GM12865 (cell line): ENCODE measurements around the gene MRPL1.
"Not testable (repeated sequence)": the region's sequence is repeated elsewhere in the genome, so short reads cannot be mapped to it uniquely, and the experiment has no call there.

ENCODE experiments used
- DNase-seq: peaks from one replicate; pipeline ENCODE4 v3.0.0; 2010; ENCODE audit warnings: low read depth
- H3K4me3 ChIP-seq: 2 replicates; pipeline ENCODE4 v1.5.1; 2011; ENCODE audit warnings: mild to moderate bottlenecking, low read depth, low read length, control low read depth
- TF ChIP-seq, protein P1 (sequence below): IDR thresholded peaks from 2 replicates; pipeline ENCODE4 v1.5.1; 2011; ENCODE audit warnings: low read length, control low read depth, low read depth, inconsistent platforms; ENCODE audit not compliant: insufficient read depth; ENCODE audit errors: missing control alignments

Gene MRPL1

DNA sequence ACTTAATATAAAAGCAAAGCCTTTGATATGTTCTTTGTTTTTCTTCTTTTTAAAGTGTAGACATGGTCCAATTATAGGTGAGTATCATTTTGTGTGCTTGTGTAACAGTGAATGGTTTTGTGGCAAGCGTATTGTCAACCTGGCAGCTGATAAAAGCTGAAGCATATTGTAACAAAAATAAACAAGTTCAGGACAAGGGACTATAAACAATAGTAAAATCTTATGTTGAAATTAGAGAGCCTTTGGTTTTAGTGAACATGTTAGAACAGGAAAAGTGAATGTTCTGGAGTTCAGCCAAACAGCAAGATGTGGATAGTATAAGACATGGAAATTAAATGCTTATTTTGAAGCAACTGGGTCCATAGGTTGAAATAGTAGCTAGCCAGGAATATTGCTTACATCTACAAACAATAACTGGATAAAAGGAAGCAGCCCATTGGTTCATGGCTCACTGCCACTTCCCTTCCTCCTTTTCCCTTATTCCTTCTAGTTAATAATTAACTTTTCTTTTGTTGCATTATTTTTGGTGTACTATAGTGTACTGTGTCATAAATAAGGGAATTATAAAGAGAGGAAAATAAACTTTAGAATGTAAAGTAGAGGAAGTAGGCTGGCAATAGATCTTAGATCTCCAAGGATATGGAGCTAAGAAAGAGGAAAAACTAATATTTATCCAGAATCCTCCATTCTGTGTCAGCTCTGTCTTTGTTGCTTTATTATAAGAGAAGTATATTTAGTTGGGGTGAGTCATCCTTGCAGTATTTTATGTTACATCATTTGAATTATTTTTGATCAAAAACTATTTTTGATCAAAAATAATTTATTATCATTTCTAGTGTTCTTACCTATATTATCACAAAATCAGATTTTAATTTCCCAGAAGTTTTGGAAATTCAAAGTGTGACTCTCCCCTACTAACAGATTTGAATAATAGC is 65.6 kb downstream of the MRPL1 start:
- no peak for DNase-seq
- no peak overlapping the region for H3K4me3 ChIP-seq
- TF ChIP-seq, protein P1, sequence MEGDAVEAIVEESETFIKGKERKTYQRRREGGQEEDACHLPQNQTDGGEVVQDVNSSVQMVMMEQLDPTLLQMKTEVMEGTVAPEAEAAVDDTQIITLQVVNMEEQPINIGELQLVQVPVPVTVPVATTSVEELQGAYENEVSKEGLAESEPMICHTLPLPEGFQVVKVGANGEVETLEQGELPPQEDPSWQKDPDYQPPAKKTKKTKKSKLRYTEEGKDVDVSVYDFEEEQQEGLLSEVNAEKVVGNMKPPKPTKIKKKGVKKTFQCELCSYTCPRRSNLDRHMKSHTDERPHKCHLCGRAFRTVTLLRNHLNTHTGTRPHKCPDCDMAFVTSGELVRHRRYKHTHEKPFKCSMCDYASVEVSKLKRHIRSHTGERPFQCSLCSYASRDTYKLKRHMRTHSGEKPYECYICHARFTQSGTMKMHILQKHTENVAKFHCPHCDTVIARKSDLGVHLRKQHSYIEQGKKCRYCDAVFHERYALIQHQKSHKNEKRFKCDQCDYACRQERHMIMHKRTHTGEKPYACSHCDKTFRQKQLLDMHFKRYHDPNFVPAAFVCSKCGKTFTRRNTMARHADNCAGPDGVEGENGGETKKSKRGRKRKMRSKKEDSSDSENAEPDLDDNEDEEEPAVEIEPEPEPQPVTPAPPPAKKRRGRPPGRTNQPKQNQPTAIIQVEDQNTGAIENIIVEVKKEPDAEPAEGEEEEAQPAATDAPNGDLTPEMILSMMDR = no peak

DNA sequence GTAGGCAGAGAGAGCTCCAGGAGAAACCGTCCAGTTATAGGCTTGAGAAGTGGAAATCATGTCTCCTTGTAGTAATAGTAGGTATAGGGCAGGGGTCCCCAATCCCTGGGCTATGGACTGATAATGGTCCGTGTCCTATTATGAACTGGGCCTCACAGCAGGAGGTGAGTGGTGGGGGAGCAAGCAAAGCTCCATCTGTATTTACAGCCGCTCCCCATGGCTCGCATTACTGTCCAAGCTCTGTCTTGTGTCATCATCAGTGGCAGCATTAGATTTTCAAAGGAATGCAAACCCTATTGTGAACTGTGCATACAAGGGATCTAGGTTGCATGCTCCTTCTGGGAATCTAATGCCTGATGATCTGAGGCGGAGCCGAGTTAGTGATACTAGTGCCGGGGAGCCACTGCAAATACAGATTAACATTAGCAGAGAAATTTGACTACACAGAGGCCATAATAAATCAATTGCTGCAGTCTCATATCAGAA is 67.6 kb downstream of the MRPL1 start:
- TF ChIP-seq, protein P1 = no peak
- no peak for DNase-seq
- H3K4me3 ChIP-seq = no peak overlapping the region

DNA sequence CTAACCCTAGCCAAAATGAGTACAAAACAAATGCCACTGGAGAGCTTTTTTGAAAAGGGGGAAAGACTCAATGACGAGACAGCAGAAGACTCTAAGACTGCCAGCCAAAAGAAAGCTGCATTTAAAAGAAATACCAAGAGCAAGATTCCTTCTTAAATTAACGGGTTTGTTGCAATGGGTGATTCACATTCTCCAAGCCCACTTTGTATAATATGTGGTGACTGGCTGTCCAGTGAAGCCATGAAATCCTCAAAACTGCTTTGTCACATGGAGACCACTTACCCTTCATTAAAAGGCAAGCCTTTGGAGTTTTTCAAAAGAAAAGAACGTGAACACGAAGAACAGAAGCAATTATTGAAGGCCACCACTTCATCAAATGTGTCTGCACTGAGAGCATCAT is 68.2 kb downstream of the MRPL1 start:
- no peak overlapping the region for H3K4me3 ChIP-seq
- TF ChIP-seq, protein P1 = no peak
- DNase-seq = no peak

DNA sequence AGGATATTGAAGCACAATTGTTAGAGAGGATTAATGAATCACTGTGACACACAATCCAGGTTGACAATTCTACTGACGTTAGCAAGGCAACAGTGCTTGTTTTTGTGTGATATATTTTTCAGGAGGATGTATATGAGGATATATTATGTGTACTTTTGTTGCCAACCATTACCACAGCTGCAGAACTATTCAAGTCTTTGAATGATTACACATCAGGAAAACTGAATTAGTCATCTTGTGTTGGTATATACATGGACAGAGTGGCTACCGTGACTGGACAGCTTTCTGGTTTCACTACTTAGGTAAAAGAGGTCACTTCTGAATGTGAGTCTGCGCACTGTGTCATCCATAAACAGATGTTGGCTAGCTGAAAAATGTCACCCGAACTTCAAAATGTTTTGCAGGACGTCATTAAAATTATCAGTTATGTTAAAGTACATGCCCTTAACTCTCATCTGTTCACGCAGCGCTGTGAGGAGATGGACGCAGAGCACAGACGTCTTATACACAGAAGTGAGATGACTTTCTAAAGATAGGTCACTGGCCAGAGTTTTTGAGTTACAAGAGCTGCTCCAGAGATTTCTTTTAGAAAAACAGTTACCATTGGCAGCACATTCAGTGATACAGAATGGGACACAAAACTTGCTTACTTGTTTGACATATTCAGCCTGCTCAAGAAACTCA is 69.0 kb downstream of the MRPL1 start:
- TF ChIP-seq, protein P1 = no peak
- H3K4me3 ChIP-seq = no peak overlapping the region
- no peak for DNase-seq

DNA sequence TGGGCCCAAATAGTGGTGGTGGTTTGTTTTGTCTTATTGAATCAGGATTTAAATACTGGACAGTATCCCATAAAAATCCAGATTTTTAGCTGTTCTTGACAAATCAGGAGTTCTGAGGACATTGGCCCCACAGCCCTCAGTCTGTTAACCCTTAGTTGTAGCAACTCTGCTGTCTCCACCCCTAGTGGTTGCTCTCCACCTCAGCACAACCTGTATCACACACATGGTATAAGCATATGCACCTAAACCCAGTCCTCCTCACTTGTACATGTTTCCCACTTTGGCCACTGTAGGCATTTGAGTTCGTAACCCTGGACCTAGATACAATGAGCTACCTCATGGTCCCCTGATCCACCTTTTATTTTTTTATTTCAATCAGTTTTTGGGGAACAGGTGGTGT is 75.9 kb downstream of the MRPL1 start:
- H3K4me3 ChIP-seq = no peak overlapping the region
- no peak for DNase-seq
- TF ChIP-seq, protein P1 = no peak

DNA sequence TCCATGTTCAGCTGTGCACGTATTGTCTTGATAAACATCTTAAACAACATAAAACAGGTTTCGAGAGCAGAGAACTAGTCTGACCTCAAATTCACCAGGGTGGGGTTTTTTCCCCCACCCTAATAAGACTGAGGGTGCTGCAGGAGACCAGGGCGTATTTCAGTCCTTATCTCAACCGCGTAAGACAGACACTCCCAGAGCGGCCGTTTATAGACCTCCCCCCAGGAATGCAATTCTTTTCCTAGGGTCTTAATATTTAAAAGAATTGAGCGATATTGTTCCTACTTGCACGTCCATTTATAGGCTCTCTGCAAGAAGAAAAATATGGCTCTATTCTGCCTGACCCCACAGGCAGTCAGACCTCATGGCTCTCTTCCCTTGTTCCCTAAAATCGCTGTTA is 83.3 kb downstream of the MRPL1 start:
- DNase-seq, H3K4me3 ChIP-seq: not testable (repeated sequence)

DNA sequence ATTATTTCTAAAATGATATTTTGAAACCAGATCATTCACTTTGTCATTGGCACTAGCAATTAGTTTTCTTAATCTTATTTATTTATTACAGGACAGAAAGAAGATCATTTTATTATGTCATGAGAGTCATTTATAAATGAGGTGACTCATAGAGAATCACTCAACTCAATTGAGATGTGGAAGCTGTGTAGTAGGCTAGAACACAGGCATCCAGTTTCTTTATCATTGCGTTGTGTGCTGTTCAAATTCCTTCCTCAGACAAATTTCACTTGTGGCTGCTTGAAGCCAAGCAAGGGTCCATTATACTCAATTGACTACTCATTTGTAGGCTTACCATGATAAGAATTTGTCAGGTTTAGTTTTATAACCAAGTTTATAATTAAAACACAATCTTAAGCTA is 87.6 kb downstream of the MRPL1 start:
- DNase-seq = no peak
- H3K4me3 ChIP-seq = no peak overlapping the region
- TF ChIP-seq, protein P1 = no peak
